Endodermal cell (in vitro differentiated cells): ENCODE results near the gene FAM98C. TPM values are rescaled to one million over a fixed set of nuclear protein-coding genes. Genes with fewer than 3 reads are reported as not detected.
"Not testable (repeated sequence)": the region's sequence is repeated elsewhere in the genome, so short reads cannot be mapped to it uniquely, and the experiment has no call there.

Experiments used
- DNase-seq: peaks from one replicate; pipeline ENCODE4 v3.0.0-alpha.2; 2017
- H3K27ac ChIP-seq: 2 replicates; pipeline ENCODE4 v1.5.1; 2013; ENCODE audit warnings: mild to moderate bottlenecking, low read depth, low read length, moderate library complexity
- H3K27me3 ChIP-seq: 2 replicates; pipeline ENCODE4 v1.6.1; 2013; ENCODE audit warnings: mild to moderate bottlenecking, low read length, moderate library complexity; ENCODE audit not compliant: insufficient read depth, control insufficient read depth, poor library complexity, severe bottlenecking
- H3K36me3 ChIP-seq: 2 replicates; pipeline ENCODE4 v1.7.0; 2013; ENCODE audit warnings: mild to moderate bottlenecking, low read length, moderate library complexity; ENCODE audit not compliant: control insufficient read depth, insufficient read depth
- H3K4me1 ChIP-seq: one replicate; pipeline ENCODE4 v1.7.0; 2013; ENCODE audit warnings: low read length; ENCODE audit not compliant: control insufficient read depth, insufficient read depth
- H3K4me3 ChIP-seq: 2 replicates; pipeline ENCODE4 v1.5.1; 2013; ENCODE audit warnings: mild to moderate bottlenecking, low read length, moderate library complexity
- H3K9ac ChIP-seq: 2 replicates; pipeline ENCODE4 v1.6.1; 2013; ENCODE audit warnings: mild to moderate bottlenecking, low read length, moderate library complexity; ENCODE audit not compliant: poor library complexity, severe bottlenecking; ENCODE audit errors: extremely low read depth
- H3K9me3 ChIP-seq: 2 replicates; pipeline ENCODE4 v1.6.1; 2013; ENCODE audit warnings: mild to moderate bottlenecking, low read length, moderate library complexity; ENCODE audit not compliant: control insufficient read depth
- H3K27ac Mint-ChIP-seq: 2 replicates; pipeline ENCODE4 v1.8.0; 2020; ENCODE audit warnings: mixed read lengths
- H3K27me3 Mint-ChIP-seq: 2 replicates; pipeline ENCODE4 v1.8.0; 2021; ENCODE audit warnings: mild to moderate bottlenecking, mixed read lengths; ENCODE audit not compliant: insufficient read depth
- H3K36me3 Mint-ChIP-seq: 2 replicates; pipeline ENCODE4 v1.8.0; 2020; ENCODE audit warnings: low read depth, mixed read lengths
- H3K4me1 Mint-ChIP-seq: 2 replicates; pipeline ENCODE4 v1.8.0; 2020; ENCODE audit warnings: mixed read lengths
- H3K4me3 Mint-ChIP-seq: 2 replicates; pipeline ENCODE4 v1.8.0; 2020; ENCODE audit warnings: mild to moderate bottlenecking, moderate library complexity, mixed read lengths
- H3K9me3 Mint-ChIP-seq: 2 replicates; pipeline ENCODE4 v1.8.0; 2020; ENCODE audit warnings: mild to moderate bottlenecking, mixed read lengths
- WGBS, 2 experiments: methylation state at CpG; one replicate each; pipeline versions ENCODE4 v1.1.5 to v1.1.7; 2013; ENCODE audit warnings: missing lambda C conversion rate in 2 of 2, mixed read lengths in 1 of 2; ENCODE audit not compliant: insufficient coverage in 1 of 2, insufficient read length in 1 of 2; 5-methylcytosine and 5-hydroxymethylcytosine counted together
- total RNA-seq, 2 donors: library from RNA; stranded (reverse); fragmentation: NEBNext Ultra II Directional in 1 of 2; extraction: Animal tissue kit (Norgen Biotek cat#: 25700) in 1 of 2; gene quantifications; 2 replicates in 1 of 2; 3 replicates in 1 of 2; pipeline ENCODE4 v1.2.1, GENCODE V29; 2021
- TF ChIP-seq, protein P1 (sequence below): fragments of 200-600 bp; sonication (generic); conservative IDR thresholded peaks from 2 replicates; pipeline ENCODE4 v1.5.0; 2021; ENCODE audit warnings: antibody characterized with exemption, mild to moderate bottlenecking

FAM98C gene
- total RNA-seq, 2 donors from 2014 or later: 8.6 to 13.7 TPM

DNA sequence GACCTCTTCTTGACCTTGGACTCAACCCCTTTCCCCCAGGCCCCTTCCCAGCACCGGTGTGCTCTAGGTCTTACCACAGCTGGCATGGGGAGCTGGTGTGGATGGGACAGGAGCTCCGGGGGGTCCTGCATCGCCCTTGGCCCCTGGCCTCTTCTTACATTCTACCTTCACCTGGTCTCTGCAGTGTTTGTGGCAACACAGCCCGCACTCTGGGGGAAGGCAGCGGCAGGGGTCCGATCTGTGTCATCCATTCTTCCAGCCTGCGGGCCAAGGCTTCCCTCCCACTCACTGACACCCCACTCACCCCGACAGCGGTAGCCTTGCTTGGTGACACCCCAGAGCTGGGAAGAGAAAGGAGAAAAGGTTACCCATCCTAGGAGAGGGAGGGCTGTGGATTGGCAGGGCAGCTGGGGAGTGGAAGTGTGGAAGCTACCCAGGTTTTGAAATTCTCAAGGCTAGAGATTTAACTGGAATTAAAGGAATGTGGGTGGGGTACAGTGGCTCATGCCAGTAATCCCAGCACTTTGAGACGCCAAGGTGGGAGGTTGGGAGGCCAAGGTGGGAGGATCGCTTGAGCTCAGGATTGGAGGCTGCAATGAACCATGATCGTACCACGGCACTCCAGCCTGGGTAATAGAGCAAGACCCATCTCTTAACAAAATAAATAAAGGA, 8.3 kb downstream of the FAM98C start:
- Mint-ChIP-seq H3K36me3 (peaks cover 7% of the 10 kb centered on the region), H3K4me1 (no peaks in the 10 kb centered on the region), H3K27ac (no peak overlapping the region), H3K4me3 (no peak overlapping the region), H3K9me3 (no peaks in the 10 kb centered on the region), H3K27me3 (peaks cover 33% of the 10 kb centered on the region)
- Histone ChIP-seq H3K4me3 (no peak overlapping the region), H3K27me3 (peaks cover 24% of the 10 kb centered on the region), H3K4me1 (no peaks in the 10 kb centered on the region), H3K9ac (no peak overlapping the region), H3K36me3 (no peaks in the 10 kb centered on the region), H3K9me3 (no peaks in the 10 kb centered on the region), H3K27ac (no peak overlapping the region)
- 93 to 100% methylated on average over 2 to 11 of the region's 13 CpGs for WGBS, 2 experiments
- TF ChIP-seq, protein P1, sequence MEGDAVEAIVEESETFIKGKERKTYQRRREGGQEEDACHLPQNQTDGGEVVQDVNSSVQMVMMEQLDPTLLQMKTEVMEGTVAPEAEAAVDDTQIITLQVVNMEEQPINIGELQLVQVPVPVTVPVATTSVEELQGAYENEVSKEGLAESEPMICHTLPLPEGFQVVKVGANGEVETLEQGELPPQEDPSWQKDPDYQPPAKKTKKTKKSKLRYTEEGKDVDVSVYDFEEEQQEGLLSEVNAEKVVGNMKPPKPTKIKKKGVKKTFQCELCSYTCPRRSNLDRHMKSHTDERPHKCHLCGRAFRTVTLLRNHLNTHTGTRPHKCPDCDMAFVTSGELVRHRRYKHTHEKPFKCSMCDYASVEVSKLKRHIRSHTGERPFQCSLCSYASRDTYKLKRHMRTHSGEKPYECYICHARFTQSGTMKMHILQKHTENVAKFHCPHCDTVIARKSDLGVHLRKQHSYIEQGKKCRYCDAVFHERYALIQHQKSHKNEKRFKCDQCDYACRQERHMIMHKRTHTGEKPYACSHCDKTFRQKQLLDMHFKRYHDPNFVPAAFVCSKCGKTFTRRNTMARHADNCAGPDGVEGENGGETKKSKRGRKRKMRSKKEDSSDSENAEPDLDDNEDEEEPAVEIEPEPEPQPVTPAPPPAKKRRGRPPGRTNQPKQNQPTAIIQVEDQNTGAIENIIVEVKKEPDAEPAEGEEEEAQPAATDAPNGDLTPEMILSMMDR: no peak
- no peak for DNase-seq

DNA sequence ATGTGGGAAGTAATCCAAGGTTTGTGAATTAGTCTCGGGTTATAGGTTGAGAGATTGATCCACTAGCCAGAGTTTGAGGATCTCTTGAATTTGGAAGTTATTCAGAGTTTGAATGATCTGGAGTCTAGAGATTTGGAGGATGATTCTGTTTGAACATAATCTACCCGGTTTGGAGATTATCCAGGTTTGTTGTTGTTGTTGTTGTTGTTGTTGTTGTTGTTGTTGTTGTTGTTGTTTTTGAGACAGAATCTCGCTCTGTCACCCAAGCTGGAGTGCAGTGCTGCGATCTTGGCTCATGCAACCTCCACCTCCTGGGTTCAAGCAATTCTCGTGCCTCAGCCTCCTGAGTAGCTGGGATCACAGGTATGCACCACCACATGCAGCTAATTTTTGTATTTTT, 9.0 kb downstream of the FAM98C start:
- not testable (repeated sequence) for H3K36me3 Mint-ChIP-seq, H3K36me3 ChIP-seq, H3K9me3 Mint-ChIP-seq, H3K4me1 ChIP-seq, DNase-seq, H3K4me1 Mint-ChIP-seq, H3K9me3 ChIP-seq, H3K9ac ChIP-seq, H3K4me3 Mint-ChIP-seq, H3K27ac ChIP-seq, H3K4me3 ChIP-seq, H3K27ac Mint-ChIP-seq
- H3K27me3 ChIP-seq: peaks cover 24% of the 10 kb centered on the region
- 85 to 89% methylated on average over 3 to 5 of the region's 5 CpGs for WGBS, 2 experiments
- H3K27me3 Mint-ChIP-seq: peaks cover 33% of the 10 kb centered on the region

GRCh38 chr19:38412491-38412890, 9.6 kb downstream of the FAM98C start:
- Mint-ChIP-seq H3K4me1 (peaks cover 3% of the 10 kb centered on the region), H3K27ac (no peak overlapping the region), H3K9me3 (no peaks in the 10 kb centered on the region), H3K27me3 (peaks cover 35% of the 10 kb centered on the region), H3K36me3 (peaks cover 1% of the 10 kb centered on the region), H3K4me3 (no peak overlapping the region)
- Histone ChIP-seq H3K4me1 (no peaks in the 10 kb centered on the region), H3K9ac (no peak overlapping the region), H3K4me3 (no peak overlapping the region), H3K9me3 (no peaks in the 10 kb centered on the region), H3K36me3 (no peaks in the 10 kb centered on the region), H3K27ac (no peak overlapping the region), H3K27me3 (peaks cover 30% of the 10 kb centered on the region)
- DNase-seq: no peak
- 60 to 91% methylated on average over 1 to 8 of the region's 8 CpGs for WGBS, 2 experiments
- TF ChIP-seq, protein P1: no peak

DNA sequence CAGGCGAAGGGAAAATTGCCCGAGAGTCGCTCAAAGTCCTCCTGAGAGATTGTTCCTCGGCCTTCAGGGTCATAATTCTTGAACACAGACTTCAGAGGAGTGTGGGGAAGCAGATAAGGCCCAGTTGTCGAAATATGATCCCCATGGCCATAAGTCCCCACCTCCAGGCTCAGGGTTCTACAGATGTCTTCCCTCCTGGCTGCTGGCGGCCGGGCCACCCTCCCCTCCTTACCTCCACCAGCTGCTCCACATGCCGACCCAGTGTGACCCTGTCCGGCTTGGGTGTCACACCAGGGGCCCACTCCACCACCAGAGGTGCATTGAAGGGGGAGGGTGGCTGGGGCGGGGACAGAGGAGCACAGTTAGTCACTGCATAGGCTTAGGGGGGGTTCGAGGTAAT, 10.1 kb downstream of the FAM98C start:
- peaks cover 5% of the 10 kb centered on the region for H3K4me1 Mint-ChIP-seq
- TF ChIP-seq, protein P1: no peak
- H3K4me3 ChIP-seq: no peak overlapping the region
- no peak for DNase-seq
- no peak overlapping the region for H3K4me3 Mint-ChIP-seq
- H3K27me3 Mint-ChIP-seq: peaks cover 37% of the 10 kb centered on the region
- H3K4me1 ChIP-seq: no peaks in the 10 kb centered on the region
- WGBS, 2 experiments: 77 to 90% methylated on average over 3 to 11 of the region's 11 CpGs
- no peaks in the 10 kb centered on the region for H3K9me3 Mint-ChIP-seq
- no peak overlapping the region for H3K9ac ChIP-seq
- H3K36me3 ChIP-seq: no peaks in the 10 kb centered on the region
- H3K27ac ChIP-seq: no peak overlapping the region
- no peaks in the 10 kb centered on the region for H3K9me3 ChIP-seq
- H3K36me3 Mint-ChIP-seq: peaks cover under 1% of the 10 kb centered on the region
- H3K27ac Mint-ChIP-seq: no peak overlapping the region
- peaks cover 35% of the 10 kb centered on the region for H3K27me3 ChIP-seq
